ENCODE measurements around the gene NDFIP1.
"Not testable (repeated sequence)": the region's sequence is repeated elsewhere in the genome, so short reads cannot be mapped to it uniquely, and the experiment has no call there.

NDFIP1 gene

DNA sequence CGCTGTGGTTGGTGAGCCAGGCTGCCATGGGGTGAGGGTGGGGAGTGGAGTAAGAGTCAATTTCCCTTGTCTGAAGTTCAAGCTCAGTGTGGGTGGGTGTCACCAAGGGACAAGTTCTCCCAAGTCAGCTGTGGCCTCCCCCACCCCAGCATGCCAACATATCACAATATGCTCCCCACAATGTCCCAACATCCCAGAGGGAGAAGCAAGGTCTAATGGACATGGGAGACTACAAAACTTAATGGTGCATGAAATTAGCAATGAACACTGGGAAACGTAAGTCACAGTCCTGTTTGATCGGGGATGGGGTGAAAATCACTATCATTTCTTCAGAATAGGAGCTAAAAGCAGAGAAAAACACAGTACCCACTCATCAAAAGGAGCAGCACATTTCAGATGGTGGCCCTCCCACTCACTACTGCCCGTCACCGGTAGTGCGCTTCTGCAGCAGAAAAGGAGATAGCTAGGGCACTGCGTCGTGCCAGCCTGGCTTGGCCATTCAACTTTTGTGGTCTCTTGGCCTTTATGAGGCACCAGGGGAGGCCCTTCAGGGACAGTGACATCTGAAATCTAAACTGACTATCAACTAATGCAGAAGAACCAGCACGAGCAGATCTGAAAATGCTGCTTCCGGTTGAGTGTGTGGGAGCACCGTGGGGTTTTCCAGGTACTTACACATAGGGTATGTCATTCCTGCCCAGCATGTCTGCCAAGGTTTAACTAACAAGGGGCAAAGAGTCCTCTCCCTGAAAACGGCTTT, 20.5 kb upstream of the NDFIP1 start:
- DNase-seq (ENCODE audit: low read depth, low spot score) = no peak
- ChIA-PET POLR2A (no interaction called here), CTCF (no interaction called here)
- TF ChIP-seq, protein P1, sequence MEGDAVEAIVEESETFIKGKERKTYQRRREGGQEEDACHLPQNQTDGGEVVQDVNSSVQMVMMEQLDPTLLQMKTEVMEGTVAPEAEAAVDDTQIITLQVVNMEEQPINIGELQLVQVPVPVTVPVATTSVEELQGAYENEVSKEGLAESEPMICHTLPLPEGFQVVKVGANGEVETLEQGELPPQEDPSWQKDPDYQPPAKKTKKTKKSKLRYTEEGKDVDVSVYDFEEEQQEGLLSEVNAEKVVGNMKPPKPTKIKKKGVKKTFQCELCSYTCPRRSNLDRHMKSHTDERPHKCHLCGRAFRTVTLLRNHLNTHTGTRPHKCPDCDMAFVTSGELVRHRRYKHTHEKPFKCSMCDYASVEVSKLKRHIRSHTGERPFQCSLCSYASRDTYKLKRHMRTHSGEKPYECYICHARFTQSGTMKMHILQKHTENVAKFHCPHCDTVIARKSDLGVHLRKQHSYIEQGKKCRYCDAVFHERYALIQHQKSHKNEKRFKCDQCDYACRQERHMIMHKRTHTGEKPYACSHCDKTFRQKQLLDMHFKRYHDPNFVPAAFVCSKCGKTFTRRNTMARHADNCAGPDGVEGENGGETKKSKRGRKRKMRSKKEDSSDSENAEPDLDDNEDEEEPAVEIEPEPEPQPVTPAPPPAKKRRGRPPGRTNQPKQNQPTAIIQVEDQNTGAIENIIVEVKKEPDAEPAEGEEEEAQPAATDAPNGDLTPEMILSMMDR (IDR thresholded peaks at IDR 0.05; ENCODE audit: insufficient read depth, low read length, missing control alignments) = no peak
- H3K4me3 ChIP-seq (ENCODE audit: low read depth, low read length) = no peak overlapping the region

DNA sequence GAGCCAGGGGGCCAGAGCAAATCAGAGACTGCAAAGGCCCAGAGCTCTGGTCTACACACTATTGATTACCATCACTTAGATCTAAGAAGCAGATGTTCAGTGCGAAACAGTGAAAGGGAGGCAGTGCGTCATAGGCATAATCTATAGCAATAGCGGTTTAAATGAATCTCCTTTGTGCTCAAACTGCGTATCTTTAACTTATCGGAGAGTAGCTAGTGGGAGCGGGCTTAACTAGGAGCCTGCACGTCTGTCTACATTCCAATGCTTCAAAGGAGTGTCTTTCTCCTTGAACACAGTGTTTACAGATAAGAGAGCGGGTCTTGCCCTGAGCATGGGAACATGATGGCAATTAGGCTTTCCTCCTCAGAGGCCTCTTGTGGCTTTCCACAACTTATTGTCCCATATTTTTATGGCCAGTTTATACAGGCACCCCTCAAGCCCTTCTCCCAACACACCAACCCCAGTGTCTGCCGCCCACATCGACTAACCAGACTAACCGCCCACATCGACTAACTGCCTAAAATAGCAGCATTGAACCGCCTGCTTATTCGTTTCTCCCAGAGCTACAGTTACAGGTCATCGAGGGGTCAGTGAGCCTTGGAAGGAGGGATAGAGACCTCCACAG, 19.6 kb upstream of the NDFIP1 start:
- POLR2A ChIA-PET = not testable (repeated sequence)

DNA sequence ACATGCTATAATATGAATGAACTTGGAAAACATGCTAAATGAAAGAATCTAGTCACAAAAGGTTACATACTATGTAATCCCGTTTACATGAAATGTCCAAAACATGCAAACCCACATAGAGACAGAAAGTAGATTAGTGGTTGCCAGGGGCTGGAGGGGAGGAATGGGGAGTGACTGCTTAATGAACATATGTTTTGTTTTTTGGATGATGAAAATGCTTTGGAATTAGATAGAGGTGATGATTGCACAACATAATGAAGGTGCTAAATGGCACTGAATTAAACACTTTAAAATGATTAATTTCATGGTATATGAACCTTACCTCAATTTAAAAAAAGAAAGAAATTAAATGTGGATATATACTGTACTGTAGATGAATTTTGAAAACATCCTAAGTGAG, 17.6 kb upstream of the NDFIP1 start:
- ChIA-PET CTCF (interaction anchor here (2.1 kb wide), 1 partner anchor 17 kb away, joined by 7 read pairs; the partner anchor contains the start of gene NDFIP1), POLR2A (no interaction called here)
- TF ChIP-seq, protein P1 (IDR thresholded peaks at IDR 0.05; ENCODE audit: insufficient read depth, low read length, missing control alignments) = no peak
- no peak for DNase-seq (ENCODE audit: low read depth, low spot score)
- no peak overlapping the region for H3K4me3 ChIP-seq (ENCODE audit: low read depth, low read length)

More for the DNA sequence above, 19.6 kb upstream of the NDFIP1 start:
- H3K4me3 ChIP-seq (ENCODE audit: low read depth, low read length); DNase-seq (ENCODE audit: low read depth, low spot score); CTCF ChIA-PET: not testable (repeated sequence)

DNA sequence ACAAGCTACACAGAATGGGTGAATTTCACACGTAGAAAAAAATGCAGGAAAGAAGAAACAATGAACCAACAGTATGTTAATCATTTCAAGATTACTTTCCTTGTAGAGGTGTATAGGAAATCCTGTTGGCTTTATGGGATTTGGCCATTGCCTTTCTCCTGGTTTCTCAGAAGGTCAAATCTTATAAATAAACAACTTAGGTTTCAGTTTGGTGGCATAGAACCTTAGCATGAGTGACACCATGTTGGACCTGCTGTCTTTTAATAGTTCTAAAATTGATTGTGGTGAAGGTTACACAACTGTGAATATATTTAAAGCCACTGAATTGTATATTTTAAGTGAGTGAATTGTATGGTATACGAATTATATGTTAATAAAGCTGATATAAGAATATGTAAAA, 16.7 kb upstream of the NDFIP1 start:
- ChIA-PET POLR2A (no interaction called here), CTCF (interaction anchor here (1.3 to 2.1 kb wide), 3 partner anchors 16 to 77 kb away, joined by 4 to 7 read pairs (median 6); partner anchors contain the start of gene NDFIP1)
- TF ChIP-seq, protein P1 (IDR thresholded peaks at IDR 0.05; ENCODE audit: insufficient read depth, low read length, missing control alignments) = no peak
- no peak for DNase-seq (ENCODE audit: low read depth, low spot score)
- no peak overlapping the region for H3K4me3 ChIP-seq (ENCODE audit: low read depth, low read length)

DNA sequence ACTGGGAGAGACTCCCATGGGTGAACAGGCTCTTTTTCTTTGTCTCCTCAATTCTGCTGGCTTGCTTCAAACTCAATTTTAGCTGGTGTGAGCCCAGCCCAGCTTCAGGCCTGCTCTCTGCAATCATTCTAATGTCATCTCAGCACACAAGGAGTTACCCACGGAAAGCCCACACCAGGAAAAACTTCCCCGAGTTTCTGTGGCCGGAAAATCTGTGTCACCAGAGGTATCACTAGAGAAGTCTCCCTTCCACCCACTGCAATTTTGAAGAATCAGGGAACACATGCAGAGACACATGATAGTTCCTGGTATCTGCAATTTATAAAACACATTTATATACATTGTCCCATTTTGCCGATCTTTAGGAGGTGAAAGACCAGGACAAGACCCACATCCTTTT, 13.5 kb upstream of the NDFIP1 start:
- ChIA-PET CTCF (interaction anchor here (1.4 kb wide), 1 partner anchor 9 kb away, joined by 3 read pairs; no protein-coding TSS in a partner anchor), POLR2A (no interaction called here)
- no peak overlapping the region for H3K4me3 ChIP-seq (ENCODE audit: low read depth, low read length)
- TF ChIP-seq, protein P1 (IDR thresholded peaks at IDR 0.05; ENCODE audit: insufficient read depth, low read length, missing control alignments) = no peak
- DNase-seq (ENCODE audit: low read depth, low spot score) = no peak

DNA sequence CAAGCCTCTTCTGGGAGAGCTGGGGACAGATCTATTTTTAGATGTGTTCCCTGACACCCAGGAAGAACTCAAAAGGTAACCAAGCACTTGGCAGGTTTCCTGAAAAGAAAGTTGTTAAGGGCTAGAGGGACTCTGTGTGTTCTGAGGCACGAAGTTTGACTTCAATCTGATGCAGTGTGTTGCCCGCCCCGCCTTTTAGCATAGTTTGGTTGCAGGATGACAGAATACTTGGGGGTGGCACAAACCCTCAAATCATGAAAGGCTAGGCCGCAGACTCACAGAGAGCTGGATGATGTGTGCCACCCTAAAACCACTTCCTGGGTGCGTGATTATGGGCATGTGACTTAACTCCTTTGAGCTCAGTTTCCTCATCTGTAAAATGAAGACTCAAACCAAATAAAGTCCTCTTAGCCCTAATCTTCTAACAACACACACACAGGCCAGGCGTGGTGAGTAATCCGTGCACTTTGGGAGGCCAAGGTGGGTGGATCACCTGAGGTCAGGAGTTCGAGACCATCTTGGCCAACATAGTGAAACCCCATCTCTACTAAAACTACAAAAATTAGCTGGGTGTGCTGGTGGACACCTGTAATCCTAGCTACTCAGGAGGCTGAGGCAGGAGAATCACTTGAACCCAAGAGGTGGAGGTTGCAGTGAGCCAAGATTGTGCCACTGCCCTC, 12.8 kb upstream of the NDFIP1 start:
- ChIA-PET CTCF (interaction anchor here (1.4 kb wide), 1 partner anchor 8 kb away, joined by 3 read pairs; no protein-coding TSS in a partner anchor), POLR2A (no interaction called here)
- DNase-seq (ENCODE audit: low read depth, low spot score) = no peak
- no peak overlapping the region for H3K4me3 ChIP-seq (ENCODE audit: low read depth, low read length)
- TF ChIP-seq, protein P1 (IDR thresholded peaks at IDR 0.05; ENCODE audit: insufficient read depth, low read length, missing control alignments) = no peak
